PC-9 (cell line): Measurements from ENCODE around the gene POT1. TPM values are rescaled to one million over a fixed set of nuclear protein-coding genes. Genes with fewer than 3 reads are reported as not detected.

Experiments used
- BruUV-seq: library from RNA; stranded (reverse); fragments of 400-500 nt; replicated peaks from 2 replicates; lab custom pipeline; 2021; lab: Mats Ljungman, UMichigan
- CTCF ChIA-PET: fragments of 300-600 bp; sonication (Branson Sonifier 250); formaldehyde crosslinking; loops from one replicate; lab custom pipeline; 2022; ENCODE audit warnings: antibody characterized with exemption; lab: Charles Lee
- POLR2A ChIA-PET: fragments of 300-600 bp; sonication (Branson Sonifier 250); formaldehyde crosslinking; loops from one replicate; lab custom pipeline; 2022; ENCODE audit warnings: antibody characterized with exemption; ENCODE audit not compliant: unreplicated experiment; lab: Charles Lee
- DNase-seq, 2 experiments: peaks; one replicate each; pipeline versions ENCODE4 v3.0.0 to v3.0.0-alpha.2; 2015 to 2022; ENCODE audit warnings: mixed read lengths in 1 of 2
- H2AFZ ChIP-seq: fragments of 200-600 bp; sonication (generic); 2 replicates; pipeline ENCODE4 v1.8.1; 2017; ENCODE audit warnings: antibody characterized with exemption
- H3F3A ChIP-seq: fragments of 200-600 bp; sonication (generic); 2 replicates; pipeline ENCODE4 v1.8.1; 2017; ENCODE audit warnings: antibody characterized with exemption, mild to moderate bottlenecking, low read depth; ENCODE audit not compliant: insufficient read depth
- H3K27ac ChIP-seq: fragments of 200-600 bp; sonication (generic); 2 replicates; pipeline ENCODE4 v1.6.1; 2016; ENCODE audit warnings: mixed run types
- H3K27me3 ChIP-seq: fragments of 200-600 bp; sonication (generic); 2 replicates; pipeline ENCODE4 v1.6.1; 2016; ENCODE audit warnings: low read depth, mixed run types; ENCODE audit not compliant: insufficient read depth
- H3K36me3 ChIP-seq: fragments of 200-600 bp; sonication (generic); 2 replicates; pipeline ENCODE4 v1.6.1; 2016; ENCODE audit warnings: low read depth, mixed run types
- H3K4me1 ChIP-seq: fragments of 200-600 bp; sonication (generic); replicated peaks from 2 replicates; pipeline ENCODE4 v1.6.1; 2016; ENCODE audit warnings: mixed run types; ENCODE audit not compliant: insufficient read depth
- H3K4me2 ChIP-seq: fragments of 200-600 bp; sonication (generic); 2 replicates; pipeline ENCODE4 v1.6.1; 2017; ENCODE audit warnings: mixed run types
- H3K4me3 ChIP-seq: fragments of 200-600 bp; sonication (generic); 2 replicates; pipeline ENCODE4 v1.6.1; 2016; ENCODE audit warnings: mixed run types
- H3K79me2 ChIP-seq: fragments of 200-600 bp; sonication (generic); 2 replicates; pipeline ENCODE4 v1.6.1; 2017; ENCODE audit warnings: low read depth, mixed run types
- H3K9me2 ChIP-seq: fragments of 200-600 bp; sonication (generic); 2 replicates; pipeline ENCODE4 v1.8.1; 2017; ENCODE audit warnings: mild to moderate bottlenecking; ENCODE audit not compliant: insufficient read depth
- H3K9me3 ChIP-seq: fragments of 200-600 bp; sonication (generic); 2 replicates; pipeline ENCODE4 v1.8.1; 2016; ENCODE audit warnings: low read depth; ENCODE audit not compliant: insufficient read depth
- H4K20me1 ChIP-seq: fragments of 200-600 bp; sonication (generic); 2 replicates; pipeline ENCODE4 v1.8.1; 2017; ENCODE audit not compliant: insufficient read depth
- EZH2 ChIP-seq: fragments of 200-600 bp; sonication (generic); IDR thresholded peaks from 2 replicates; pipeline ENCODE4 v1.8.0; 2017; ENCODE audit warnings: antibody characterized with exemption, low read depth
- intact Hi-C: fragments of 100-400 bp; cut with micrococcal nuclease; formaldehyde crosslinking; loops from one replicate; pipeline ENCODE4 v1.10.0; 2022; ENCODE audit not compliant: unreplicated experiment
- total RNA-seq: library from RNA; stranded (reverse); gene quantifications from 2 replicates; pipeline ENCODE4 v1.2.3, GENCODE V29; 2021
- TF ChIP-seq, protein P1 (sequence below): fragments of 200-600 bp; sonication (generic); conservative IDR thresholded peaks from 2 replicates; pipeline ENCODE4 v1.6.1; 2017; ENCODE audit warnings: mixed run types, antibody characterized with exemption, mild to moderate bottlenecking, moderate library complexity

Gene POT1
- total RNA-seq, 1 experiment from 2014 or later: 46.9 TPM

DNA sequence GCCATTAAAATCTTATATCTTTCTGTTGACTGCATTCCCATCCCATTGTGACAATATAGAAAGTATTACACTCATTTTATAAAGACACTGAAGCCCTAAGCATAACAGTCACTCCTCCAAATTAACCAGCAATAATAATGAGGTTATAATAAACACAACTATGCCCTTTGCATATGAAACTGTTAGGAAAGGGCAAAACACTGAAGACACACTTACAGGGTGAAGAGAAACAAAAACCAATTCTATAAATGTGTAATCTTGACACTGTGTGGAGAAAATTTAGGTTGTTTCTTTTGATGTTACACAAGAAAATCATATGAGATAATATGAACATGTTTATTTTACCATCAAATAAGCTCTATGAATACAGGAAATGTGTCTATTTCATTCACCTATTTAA lies 150.0 kb downstream of the POT1 start:
- POLR2A ChIA-PET: no interaction called here
- intact Hi-C loops: loop anchor here (10.0 kb wide), 1 partner anchor 1145 kb away; no protein-coding TSS in a partner anchor
- no peaks in the 10 kb centered on the region for H3K27me3 ChIP-seq

GRCh38 chr7:124779194-124779593 lies 150.4 kb downstream of the POT1 start:
- Histone ChIP-seq H3K36me3 (no peaks in the 10 kb centered on the region), H3K27ac (no peak overlapping the region), H2AFZ (no peak overlapping the region), H3K9me2 (no peaks in the 10 kb centered on the region), H3K79me2 (no peaks in the 10 kb centered on the region), H3K4me2 (no peak overlapping the region), H3K4me1 (no peaks in the 10 kb centered on the region), H4K20me1 (no peaks in the 10 kb centered on the region), H3K9me3 (no peaks in the 10 kb centered on the region; the same call in 1 of the 2 replicates), H3K4me3 (no peak overlapping the region), H3F3A (no peaks in the 10 kb centered on the region), H3K27me3 (no peaks in the 10 kb centered on the region)
- ChIA-PET CTCF (no interaction called here), POLR2A (no interaction called here)
- no TSS peak for BruUV-seq
- TF ChIP-seq EZH2: no peak
- TF ChIP-seq, protein P1, sequence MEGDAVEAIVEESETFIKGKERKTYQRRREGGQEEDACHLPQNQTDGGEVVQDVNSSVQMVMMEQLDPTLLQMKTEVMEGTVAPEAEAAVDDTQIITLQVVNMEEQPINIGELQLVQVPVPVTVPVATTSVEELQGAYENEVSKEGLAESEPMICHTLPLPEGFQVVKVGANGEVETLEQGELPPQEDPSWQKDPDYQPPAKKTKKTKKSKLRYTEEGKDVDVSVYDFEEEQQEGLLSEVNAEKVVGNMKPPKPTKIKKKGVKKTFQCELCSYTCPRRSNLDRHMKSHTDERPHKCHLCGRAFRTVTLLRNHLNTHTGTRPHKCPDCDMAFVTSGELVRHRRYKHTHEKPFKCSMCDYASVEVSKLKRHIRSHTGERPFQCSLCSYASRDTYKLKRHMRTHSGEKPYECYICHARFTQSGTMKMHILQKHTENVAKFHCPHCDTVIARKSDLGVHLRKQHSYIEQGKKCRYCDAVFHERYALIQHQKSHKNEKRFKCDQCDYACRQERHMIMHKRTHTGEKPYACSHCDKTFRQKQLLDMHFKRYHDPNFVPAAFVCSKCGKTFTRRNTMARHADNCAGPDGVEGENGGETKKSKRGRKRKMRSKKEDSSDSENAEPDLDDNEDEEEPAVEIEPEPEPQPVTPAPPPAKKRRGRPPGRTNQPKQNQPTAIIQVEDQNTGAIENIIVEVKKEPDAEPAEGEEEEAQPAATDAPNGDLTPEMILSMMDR: no peak
- no peak for DNase-seq
- intact Hi-C loops: no loop called here

More for the DNA sequence above, 150.0 kb downstream of the POT1 start:
- no peaks in the 10 kb centered on the region for H4K20me1 ChIP-seq
- no peak for DNase-seq
- H3K79me2 ChIP-seq: no peaks in the 10 kb centered on the region
- TF ChIP-seq, protein P1: no peak
- no peak for TF ChIP-seq EZH2
- no peak overlapping the region for H2AFZ ChIP-seq
- no peak overlapping the region for H3K27ac ChIP-seq
- BruUV-seq: no TSS peak
- no peaks in the 10 kb centered on the region for H3K9me2 ChIP-seq
- no peaks in the 10 kb centered on the region for H3F3A ChIP-seq
- CTCF ChIA-PET: no interaction called here
- no peak overlapping the region for H3K4me2 ChIP-seq
- no peaks in the 10 kb centered on the region for H3K36me3 ChIP-seq
- no peaks in the 10 kb centered on the region for H3K4me1 ChIP-seq
- H3K4me3 ChIP-seq: no peak overlapping the region
- no peaks in the 10 kb centered on the region; the same call in 1 of the 2 replicates for H3K9me3 ChIP-seq

DNA sequence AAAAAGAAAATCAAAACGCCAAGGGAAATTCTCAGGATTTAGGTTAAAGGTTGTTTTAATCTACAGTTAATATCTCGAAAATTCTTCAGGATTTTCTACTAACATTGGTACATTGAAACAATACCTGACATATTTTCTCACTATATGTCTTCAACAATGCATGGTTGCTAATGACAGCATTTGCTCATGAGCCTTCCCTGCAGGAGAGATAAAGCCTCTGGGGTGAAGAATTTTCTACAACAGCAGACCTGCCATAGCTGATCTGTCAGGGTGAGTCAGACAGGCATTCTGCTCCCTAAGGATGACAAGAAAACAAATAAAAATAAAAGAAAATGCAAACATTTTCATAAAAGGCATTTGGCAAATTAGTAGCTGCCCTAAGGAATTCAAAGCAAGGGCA lies 152.4 kb downstream of the POT1 start:
- POLR2A ChIA-PET: no interaction called here
- no peak for DNase-seq
- BruUV-seq: no TSS peak

More for the DNA sequence above, 152.4 kb downstream of the POT1 start:
- Histone ChIP-seq H3K27ac (no peak overlapping the region), H3K27me3 (no peaks in the 10 kb centered on the region), H3K36me3 (no peaks in the 10 kb centered on the region), H2AFZ (no peak overlapping the region), H4K20me1 (no peaks in the 10 kb centered on the region), H3F3A (no peaks in the 10 kb centered on the region), H3K4me3 (no peak overlapping the region), H3K4me2 (no peak overlapping the region), H3K9me2 (no peaks in the 10 kb centered on the region), H3K9me3 (no peaks in the 10 kb centered on the region; the same call in 1 of the 2 replicates), H3K79me2 (no peaks in the 10 kb centered on the region), H3K4me1 (no peaks in the 10 kb centered on the region)
- intact Hi-C loops: no loop called here
- TF ChIP-seq, protein P1: no peak
- TF ChIP-seq EZH2: no peak
- CTCF ChIA-PET: no interaction called here
